Measurements from ENCODE around the gene MRPS6.

MRPS6 gene

DNA sequence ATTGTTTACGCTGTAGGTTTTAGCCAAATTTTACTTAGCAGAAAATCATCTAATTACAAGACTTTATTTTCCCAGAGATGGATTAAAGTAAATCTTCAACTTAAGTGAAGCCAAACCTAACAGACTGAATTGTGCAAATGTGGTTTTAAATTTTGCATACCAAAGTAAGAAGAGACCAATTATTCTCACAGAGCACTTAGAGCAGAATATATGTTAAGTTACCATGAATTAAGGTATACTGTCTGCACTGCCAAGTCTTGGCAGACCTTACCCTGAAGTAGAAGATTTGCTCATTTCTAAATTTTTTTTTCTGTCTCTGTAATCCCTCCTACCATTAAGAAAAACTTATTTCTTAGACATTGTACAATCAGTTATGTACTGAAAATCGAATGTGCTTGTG lies 24.1 kb downstream of the MRPS6 start:
- H3K4me3 ChIP-seq (ENCODE audit: low read depth, low read length): no peak overlapping the region
- TF ChIP-seq, protein P1, sequence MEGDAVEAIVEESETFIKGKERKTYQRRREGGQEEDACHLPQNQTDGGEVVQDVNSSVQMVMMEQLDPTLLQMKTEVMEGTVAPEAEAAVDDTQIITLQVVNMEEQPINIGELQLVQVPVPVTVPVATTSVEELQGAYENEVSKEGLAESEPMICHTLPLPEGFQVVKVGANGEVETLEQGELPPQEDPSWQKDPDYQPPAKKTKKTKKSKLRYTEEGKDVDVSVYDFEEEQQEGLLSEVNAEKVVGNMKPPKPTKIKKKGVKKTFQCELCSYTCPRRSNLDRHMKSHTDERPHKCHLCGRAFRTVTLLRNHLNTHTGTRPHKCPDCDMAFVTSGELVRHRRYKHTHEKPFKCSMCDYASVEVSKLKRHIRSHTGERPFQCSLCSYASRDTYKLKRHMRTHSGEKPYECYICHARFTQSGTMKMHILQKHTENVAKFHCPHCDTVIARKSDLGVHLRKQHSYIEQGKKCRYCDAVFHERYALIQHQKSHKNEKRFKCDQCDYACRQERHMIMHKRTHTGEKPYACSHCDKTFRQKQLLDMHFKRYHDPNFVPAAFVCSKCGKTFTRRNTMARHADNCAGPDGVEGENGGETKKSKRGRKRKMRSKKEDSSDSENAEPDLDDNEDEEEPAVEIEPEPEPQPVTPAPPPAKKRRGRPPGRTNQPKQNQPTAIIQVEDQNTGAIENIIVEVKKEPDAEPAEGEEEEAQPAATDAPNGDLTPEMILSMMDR (IDR thresholded peaks at IDR 0.05; ENCODE audit: borderline replicate concordance, insufficient read depth, low read depth, low read length): no peak

- TF ChIP-seq, protein P1 (IDR thresholded peaks at IDR 0.05; ENCODE audit: borderline replicate concordance, insufficient read depth, low read depth, low read length): no peak
- H3K4me3 ChIP-seq (ENCODE audit: low read depth, low read length): no peak overlapping the region
Observed at GRCh38 chr21:34100337-34100736, 27.0 kb downstream of the MRPS6 start.

DNA sequence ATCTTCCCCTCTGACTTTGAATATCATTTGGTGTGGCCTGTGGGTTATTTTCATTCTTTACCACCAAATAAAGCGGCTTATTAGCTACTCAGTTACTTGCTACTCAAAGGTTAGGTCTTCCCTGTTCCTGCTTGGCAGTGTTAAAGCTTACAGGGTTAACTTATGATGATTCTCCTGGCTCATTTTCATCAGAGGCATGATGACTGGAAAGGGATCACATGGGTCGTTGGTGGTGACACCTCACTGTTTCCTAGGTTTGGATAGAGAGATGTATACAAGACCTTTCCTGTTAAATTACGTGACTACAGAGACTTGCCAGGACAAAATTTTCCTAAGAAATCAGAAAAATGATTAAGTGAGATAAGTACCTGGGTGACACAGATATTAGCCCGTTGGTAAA lies 27.4 kb downstream of the MRPS6 start:
- no peak overlapping the region for H3K4me3 ChIP-seq (ENCODE audit: low read depth, low read length)
- TF ChIP-seq, protein P1 (IDR thresholded peaks at IDR 0.05; ENCODE audit: borderline replicate concordance, insufficient read depth, low read depth, low read length): no peak

DNA sequence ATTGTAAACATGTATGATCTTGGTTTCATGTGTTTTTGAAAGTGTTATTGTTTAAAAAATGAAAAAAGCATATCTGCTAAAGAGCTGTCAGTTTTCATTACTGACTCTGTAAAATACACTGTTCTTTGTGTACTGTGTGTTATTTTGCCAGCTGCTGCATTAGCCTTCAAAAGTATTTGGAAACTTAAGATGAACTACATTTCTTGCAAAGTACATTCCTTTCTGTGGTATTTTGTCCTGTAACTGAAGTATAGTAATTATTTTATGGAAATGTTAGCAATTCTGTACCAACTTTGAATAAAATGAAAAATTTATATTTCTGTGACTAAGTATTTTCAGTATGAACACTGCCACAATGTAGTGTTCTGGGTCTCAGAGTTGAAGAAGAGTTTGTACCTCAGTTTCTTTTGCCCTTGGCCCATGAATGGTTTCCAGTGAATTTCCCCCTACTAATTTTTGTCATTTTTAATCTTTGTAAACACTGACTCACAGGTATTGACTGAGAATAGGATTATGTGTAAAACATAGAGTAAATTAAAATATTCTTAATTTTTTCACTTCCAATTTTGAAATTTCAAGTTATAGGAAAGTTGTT lies 32.7 kb downstream of the MRPS6 start:
- TF ChIP-seq, protein P1 (IDR thresholded peaks at IDR 0.05; ENCODE audit: borderline replicate concordance, insufficient read depth, low read depth, low read length): no peak
- no peak overlapping the region for H3K4me3 ChIP-seq (ENCODE audit: low read depth, low read length)

- TF ChIP-seq, protein P1 (IDR thresholded peaks at IDR 0.05; ENCODE audit: borderline replicate concordance, insufficient read depth, low read depth, low read length): no peak
- no peak overlapping the region for H3K4me3 ChIP-seq (ENCODE audit: low read depth, low read length)
Observed at GRCh38 chr21:34107606-34108005, 34.2 kb downstream of the MRPS6 start.

DNA sequence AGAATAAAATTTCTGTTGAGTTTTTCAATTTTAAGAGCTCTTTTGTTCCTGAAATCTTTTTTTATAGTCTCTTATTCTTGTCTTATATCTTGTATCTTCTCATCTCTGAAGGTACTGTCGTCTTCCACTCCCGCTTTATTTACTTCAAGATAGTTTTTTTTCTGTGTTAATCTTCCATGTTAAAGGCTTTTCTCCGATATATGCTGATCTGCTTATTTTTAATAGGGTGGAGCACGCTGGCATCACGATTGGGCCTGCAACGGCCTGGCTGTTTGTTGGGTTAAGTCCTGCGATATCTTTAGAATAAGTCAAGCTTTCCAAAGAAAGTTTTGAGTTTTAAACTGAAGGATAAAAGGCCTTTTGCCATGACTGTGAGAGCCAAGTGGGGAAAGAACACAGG lies 35.7 kb downstream of the MRPS6 start:
- H3K4me3 ChIP-seq (ENCODE audit: low read depth, low read length): no peak overlapping the region
- TF ChIP-seq, protein P1 (IDR thresholded peaks at IDR 0.05; ENCODE audit: borderline replicate concordance, insufficient read depth, low read depth, low read length): no peak

DNA sequence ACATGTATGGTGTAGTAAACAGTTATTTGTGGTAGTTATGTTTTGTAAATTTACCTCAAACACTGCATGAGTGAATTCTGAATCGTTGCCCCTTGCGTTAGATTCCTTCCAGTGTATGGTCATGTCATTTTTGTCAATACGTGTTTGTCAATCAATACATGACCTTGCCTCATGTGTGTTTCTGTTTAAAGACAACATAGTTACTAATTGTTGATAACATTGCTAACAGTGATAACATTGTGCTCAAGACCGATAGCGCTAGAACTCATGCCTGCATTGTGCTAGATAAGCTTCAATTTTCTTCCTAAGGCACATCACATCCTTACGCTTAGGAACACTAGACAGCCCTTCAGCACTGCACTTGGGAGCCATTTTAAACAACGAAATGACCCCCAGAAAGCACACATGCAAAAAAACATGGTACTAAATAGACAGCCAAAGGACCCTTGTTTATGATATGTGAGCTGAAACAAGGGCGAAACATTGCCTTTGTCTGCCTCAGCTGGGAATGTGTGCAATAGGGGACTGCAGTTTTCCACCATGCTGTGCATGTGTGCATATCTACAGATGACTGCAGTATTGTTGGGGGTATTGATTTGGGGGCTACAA lies 37.3 kb downstream of the MRPS6 start:
- H3K4me3 ChIP-seq (ENCODE audit: low read depth, low read length): no peak overlapping the region
- TF ChIP-seq, protein P1 (IDR thresholded peaks at IDR 0.05; ENCODE audit: borderline replicate concordance, insufficient read depth, low read depth, low read length): no peak

All from GM12875 (cell line).